Keratinocyte (primary cell): ENCODE results near the gene GLYATL1. TPM values are rescaled to one million over a fixed set of nuclear protein-coding genes. Genes with fewer than 3 reads are reported as not detected.

Experiments
- DNase-seq: peaks from one replicate; pipeline ENCODE4 v3.0.0-alpha.2; 2011; ENCODE audit warnings: low read depth, missing footprints, low spot score
- FAIRE-seq: peaks from 2 replicates; lab custom pipeline; 2011; peaks lifted over from hg19 to GRCh38; lab: Jason Lieb, UNC
- H2AFZ ChIP-seq: 2 replicates; pipeline ENCODE4 v1.6.0; 2012; ENCODE audit warnings: low read length, control low read depth, inconsistent platforms; ENCODE audit not compliant: control insufficient read depth
- H3K27ac ChIP-seq: 2 replicates; pipeline ENCODE4 v1.5.1; 2011; ENCODE audit warnings: low read length; ENCODE audit not compliant: control insufficient read depth, insufficient read depth
- H3K27me3 ChIP-seq: 3 replicates; pipeline ENCODE4 v1.6.0; 2011; ENCODE audit warnings: low read length; ENCODE audit not compliant: control insufficient read depth, insufficient read depth; ENCODE audit errors: extremely low read depth
- H3K36me3 ChIP-seq, 2 experiments: 2 replicates in 1 of 2; 3 replicates in 1 of 2; pipeline ENCODE4 v1.5.1; 2011; ENCODE audit warnings: low read length in 2 of 2, mild to moderate bottlenecking in 1 of 2; ENCODE audit not compliant: control insufficient read depth in 2 of 2, insufficient read depth in 2 of 2; ENCODE audit errors: extremely low read depth in 1 of 2
- H3K4me1 ChIP-seq: 3 replicates; pipeline ENCODE4 v1.5.1; 2011; ENCODE audit warnings: low read length; ENCODE audit not compliant: control insufficient read depth, insufficient read depth; ENCODE audit errors: extremely low read depth
- H3K4me2 ChIP-seq: 3 replicates; pipeline ENCODE4 v1.6.0; 2011; ENCODE audit warnings: low read depth, low read length; ENCODE audit not compliant: control insufficient read depth, insufficient read depth; ENCODE audit errors: extremely low read depth
- H3K4me3 ChIP-seq, 3 experiments: fragments of 200-600 bp in 1 of 3; sonication (generic) in 1 of 3; 2 replicates in 2 of 3; 3 replicates in 1 of 3; pipeline ENCODE4 v1.5.1; 2011 to 2016; ENCODE audit warnings: low read length in 3 of 3, mild to moderate bottlenecking in 3 of 3, control low read depth in 2 of 3, inconsistent platforms in 1 of 3, low read depth in 1 of 3, mixed read lengths in 1 of 3, mixed run types in 1 of 3, moderate library complexity in 1 of 3; ENCODE audit not compliant: control insufficient read depth in 2 of 3, insufficient read depth in 2 of 3; ENCODE audit errors: extremely low read depth in 1 of 3
- H3K79me2 ChIP-seq: 2 replicates; pipeline ENCODE4 v1.6.0; 2012; ENCODE audit warnings: low read length; ENCODE audit not compliant: control insufficient read depth, insufficient read depth
- H3K9ac ChIP-seq: 3 replicates; pipeline ENCODE4 v1.6.0; 2011; ENCODE audit warnings: low read length; ENCODE audit not compliant: control insufficient read depth, insufficient read depth; ENCODE audit errors: extremely low read depth
- H3K9me1 ChIP-seq: 3 replicates; pipeline ENCODE4 v1.6.0; 2011; ENCODE audit warnings: low read length; ENCODE audit not compliant: control insufficient read depth, insufficient read depth; ENCODE audit errors: extremely low read depth
- H3K9me3 ChIP-seq: 2 replicates; pipeline ENCODE4 v1.5.1; 2012; ENCODE audit warnings: low read depth, low read length; ENCODE audit not compliant: control insufficient read depth
- H4K20me1 ChIP-seq: 3 replicates; pipeline ENCODE4 v1.6.0; 2011; ENCODE audit warnings: low read length; ENCODE audit not compliant: control insufficient read depth, insufficient read depth; ENCODE audit errors: extremely low read depth
- CTCF ChIP-seq, 3 experiments: IDR thresholded peaks in 1 of 3; conservative IDR thresholded peaks in 1 of 3; optimal IDR thresholded peaks in 1 of 3; 2 replicates in 2 of 3; 3 replicates in 1 of 3; pipeline versions ENCODE3 to v1.5.1; 2011; ENCODE audit warnings: low read length in 3 of 3, mild to moderate bottlenecking in 3 of 3, moderate library complexity in 2 of 3, control low read depth in 1 of 3, inconsistent platforms in 1 of 3; ENCODE audit not compliant: insufficient read depth in 2 of 3; ENCODE audit errors: extremely low read depth in 1 of 3
- EZH2 ChIP-seq: IDR thresholded peaks from one replicate; pipeline ENCODE4 v1.6.1; 2012; ENCODE audit warnings: inconsistent platforms, mild to moderate bottlenecking, low read length, moderate library complexity
- dilution Hi-C: fragments of 300-500 bp; cut with MboI; formaldehyde crosslinking; loops from one replicate; pipeline ENCODE4 v1.7.0; 2020; ENCODE audit warnings: low sequenced_read_pairs; ENCODE audit not compliant: extremely low pct_ligation_motif_present
- polyA plus RNA-seq, 5 experiments: library from polyadenylated mRNA; depleted of rRNA in 3 of 5; stranded (reverse) in 3 of 5; stranded (forward) in 1 of 5; unstranded in 1 of 5; fragments of >200 nt; gene quantifications; 1 replicate in 1 of 5; 2 replicates in 3 of 5; 3 replicates in 1 of 5; pipeline versions ENCODE4 v1.2.1 to v1.2.3, GENCODE V29; 2011 to 2012; ENCODE audit warnings: missing spikeins in 2 of 5, low read depth in 1 of 5, low replicate concordance in 1 of 5

The GLYATL1 gene
- polyA plus RNA-seq, 1 donor (not counting 4 experiments of a cell fraction or from before 2014, with no cell fraction given): 0.26 TPM

DNA sequence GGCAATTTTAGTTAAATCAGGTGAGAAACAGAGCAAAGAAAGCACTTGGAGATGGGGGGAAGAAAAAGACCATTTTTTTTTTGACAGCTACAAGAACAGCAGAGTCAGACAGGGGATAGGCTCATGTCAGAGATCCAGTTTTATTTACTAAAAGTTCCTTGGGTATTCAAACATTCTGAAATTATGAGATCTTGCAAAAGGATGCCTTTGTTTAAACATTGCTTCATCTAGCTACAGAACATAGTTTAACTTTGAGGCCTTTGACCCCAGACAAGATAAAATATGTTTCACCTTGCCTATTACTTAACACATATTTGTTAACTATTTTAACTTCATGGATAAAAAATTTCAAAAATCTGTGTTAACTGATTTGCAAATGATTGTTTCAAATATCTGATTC, 6.4 kb downstream of the GLYATL1 start:
- no peak overlapping the region for H3K4me2 ChIP-seq
- no peaks in the 10 kb centered on the region for H3K27me3 ChIP-seq
- no peak overlapping the region for H3K4me3 ChIP-seq
- FAIRE-seq (no peak), DNase-seq (no peak)
- H3K9me3 ChIP-seq: no peaks in the 10 kb centered on the region
- no peaks in the 10 kb centered on the region for H3K79me2 ChIP-seq
- dilution Hi-C loops: no loop called here
- H4K20me1 ChIP-seq: no peaks in the 10 kb centered on the region
- H2AFZ ChIP-seq: no peak overlapping the region
- TF ChIP-seq CTCF (optimal IDR thresholded peaks at IDR 0.05 in 1 of 3, IDR thresholded peaks at IDR 0.05 in 1 of 3, conservative IDR thresholded peaks at IDR 0.05 in 1 of 3; ENCODE audit: extremely low read depth in 1 of 3, insufficient read depth in 2 of 3, low read length in 3 of 3) (no peak), EZH2 (no peak)
- no peaks in the 10 kb centered on the region for H3K9me1 ChIP-seq
- no peak overlapping the region for H3K9ac ChIP-seq
- H3K4me1 ChIP-seq: no peaks in the 10 kb centered on the region
- H3K36me3 ChIP-seq: no peaks in the 10 kb centered on the region
- no peak overlapping the region for H3K27ac ChIP-seq

DNA sequence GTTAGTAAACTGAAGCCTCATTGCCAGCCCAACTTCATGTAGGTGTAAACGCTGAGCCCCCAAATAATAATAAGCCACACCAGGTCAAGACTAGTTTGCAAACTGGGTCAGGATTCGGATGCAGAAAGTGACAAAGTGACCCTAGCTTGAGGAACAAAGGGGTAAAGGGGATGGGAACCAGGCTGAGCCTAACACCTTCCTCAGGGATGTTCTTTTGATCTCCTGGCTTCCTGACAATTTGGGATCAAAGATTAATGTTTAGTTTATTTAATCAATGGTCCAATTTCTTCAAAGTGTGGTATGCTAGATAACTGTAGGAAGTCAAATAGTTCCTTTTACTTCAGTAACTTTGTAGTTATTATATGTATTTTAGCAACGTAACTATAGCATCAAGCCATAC, 9.9 kb downstream of the GLYATL1 start:
- Histone ChIP-seq H3K4me1 (no peaks in the 10 kb centered on the region), H3K4me2 (no peak overlapping the region), H3K36me3 (no peaks in the 10 kb centered on the region), H3K79me2 (no peaks in the 10 kb centered on the region), H3K9me1 (no peaks in the 10 kb centered on the region), H3K9ac (no peak overlapping the region), H3K4me3 (no peak overlapping the region), H3K9me3 (no peaks in the 10 kb centered on the region), H3K27ac (no peak overlapping the region), H3K27me3 (no peaks in the 10 kb centered on the region), H2AFZ (no peak overlapping the region), H4K20me1 (no peaks in the 10 kb centered on the region)
- dilution Hi-C loops: no loop called here
- DNase-seq (no peak), FAIRE-seq (no peak)
- no peak for TF ChIP-seq CTCF (optimal IDR thresholded peaks at IDR 0.05 in 1 of 3, IDR thresholded peaks at IDR 0.05 in 1 of 3, conservative IDR thresholded peaks at IDR 0.05 in 1 of 3; ENCODE audit: extremely low read depth in 1 of 3, insufficient read depth in 2 of 3, low read length in 3 of 3)
- no peak for TF ChIP-seq EZH2
